GM23338 (cell line): ENCODE measurements around the gene METTL26. TPM values are rescaled to one million over a fixed set of nuclear protein-coding genes. Genes with fewer than 3 reads are reported as not detected.

Experiments used
- ATAC-seq: fragments of 200-7000 bp; cut with Tn5 transposase; 3 replicates; pipeline ENCODE4 v1.9.1; 2020
- DNase-seq: peaks from one replicate; pipeline ENCODE4 v3.0.0-alpha.2; 2015; ENCODE audit warnings: low spot score
- H2AFZ ChIP-seq: fragments of 200-600 bp; sonication (generic); 2 replicates; pipeline ENCODE4 v1.8.0; 2016; ENCODE audit warnings: antibody characterized with exemption, mild to moderate bottlenecking, moderate library complexity
- H3F3A ChIP-seq: fragments of 200-600 bp; sonication (generic); replicated peaks from 2 replicates; pipeline ENCODE4 v1.8.0; 2017; ENCODE audit warnings: antibody characterized with exemption, mixed run types, low read depth
- H3K27ac ChIP-seq: fragments of 200-600 bp; sonication (generic); 2 replicates; pipeline ENCODE4 v1.6.1; 2016; ENCODE audit warnings: low read depth
- H3K27me3 ChIP-seq: fragments of 200-600 bp; sonication (generic); 2 replicates; pipeline ENCODE4 v1.8.0; 2016; ENCODE audit warnings: mild to moderate bottlenecking, mixed run types, moderate library complexity; ENCODE audit not compliant: insufficient read depth
- H3K36me3 ChIP-seq: fragments of 200-600 bp; sonication (generic); 2 replicates; pipeline ENCODE4 v1.8.0; 2016; ENCODE audit warnings: mild to moderate bottlenecking; ENCODE audit not compliant: insufficient read depth
- H3K4me1 ChIP-seq: fragments of 200-600 bp; sonication (generic); 2 replicates; pipeline ENCODE4 v1.8.0; 2016; ENCODE audit warnings: mild to moderate bottlenecking, moderate library complexity; ENCODE audit not compliant: insufficient read depth
- H3K4me2 ChIP-seq: fragments of 200-600 bp; sonication (generic); 2 replicates; pipeline ENCODE4 v1.7.1; 2017; ENCODE audit warnings: mixed run types
- H3K4me3 ChIP-seq: fragments of 200-600 bp; sonication (generic); 2 replicates; pipeline ENCODE4 v1.6.1; 2016; ENCODE audit warnings: mixed run types
- H3K79me2 ChIP-seq: fragments of 200-600 bp; sonication (generic); replicated peaks from 2 replicates; pipeline ENCODE4 v1.8.0; 2017; ENCODE audit warnings: mild to moderate bottlenecking; ENCODE audit not compliant: insufficient read depth
- H3K9me2 ChIP-seq: fragments of 200-600 bp; sonication (generic); 2 replicates; pipeline ENCODE4 v1.8.0; 2017; ENCODE audit not compliant: insufficient read depth
- H4K20me1 ChIP-seq: fragments of 200-600 bp; sonication (generic); replicated peaks from 2 replicates; pipeline ENCODE4 v1.8.0; 2017; ENCODE audit warnings: mild to moderate bottlenecking; ENCODE audit not compliant: insufficient read depth
- H3K27ac Mint-ChIP-seq: 2 replicates; pipeline ENCODE4 v1.8.0; 2020; ENCODE audit warnings: inconsistent platforms, mild to moderate bottlenecking, moderate library complexity, mixed read lengths
- H3K27me3 Mint-ChIP-seq: 3 replicates; pipeline ENCODE4 v1.8.0; 2022; ENCODE audit warnings: low read depth, mild to moderate bottlenecking, moderate library complexity, mixed read lengths, inconsistent platforms; ENCODE audit not compliant: insufficient read depth, poor library complexity
- H3K36me3 Mint-ChIP-seq: 3 replicates; pipeline ENCODE4 v1.8.0; 2021; ENCODE audit warnings: low read depth, mild to moderate bottlenecking, inconsistent platforms, moderate library complexity, mixed read lengths
- H3K4me1 Mint-ChIP-seq: 3 replicates; pipeline ENCODE4 v1.8.0; 2020; ENCODE audit warnings: mild to moderate bottlenecking, inconsistent platforms, mixed read lengths
- H3K4me3 Mint-ChIP-seq: 3 replicates; pipeline ENCODE4 v1.8.0; 2021; ENCODE audit warnings: moderate library complexity, mild to moderate bottlenecking, inconsistent platforms, mixed read lengths
- H3K9me3 Mint-ChIP-seq: 3 replicates; pipeline ENCODE4 v1.8.0; 2020; ENCODE audit warnings: moderate library complexity, mild to moderate bottlenecking, inconsistent platforms, mixed read lengths
- CREB1 ChIP-seq: fragments of 250-450 bp; sonication (Bioruptor Pico); IDR thresholded peaks from 2 replicates; pipeline ENCODE4 v1.5.0; 2020; ENCODE audit warnings: low read depth, mild to moderate bottlenecking, moderate library complexity
- CTCF ChIP-seq, 2 experiments: fragments of 200-600 bp in 1 of 2; sonication (generic) in 1 of 2; conservative IDR thresholded peaks; 2 replicates each; pipeline versions ENCODE4 v1.5.1 to v1.6.1; 2016 to 2017; ENCODE audit warnings: antibody characterized with exemption in 2 of 2, low read depth in 2 of 2, mild to moderate bottlenecking in 2 of 2, moderate library complexity in 1 of 2
- ETS1 ChIP-seq: IDR thresholded peaks from 2 replicates; pipeline ENCODE4 v1.6.1; 2016; ENCODE audit warnings: antibody characterized with exemption
- EZH2 ChIP-seq: fragments of 200-600 bp; sonication (generic); IDR thresholded peaks from one replicate; pipeline ENCODE4 v1.8.0; 2017; ENCODE audit warnings: antibody characterized with exemption, mild to moderate bottlenecking, low read depth; ENCODE audit not compliant: unreplicated experiment
- EZH2phosphoT487 ChIP-seq: fragments of 200-600 bp; sonication (generic); IDR thresholded peaks from one replicate; pipeline ENCODE4 v1.8.1; 2018; ENCODE audit warnings: antibody characterized with exemption; ENCODE audit not compliant: unreplicated experiment
- JUNB ChIP-seq: IDR thresholded peaks from one replicate; pipeline ENCODE4 v1.6.1; 2016; ENCODE audit warnings: antibody characterized with exemption; ENCODE audit not compliant: unreplicated experiment
- NANOG ChIP-seq: IDR thresholded peaks from 2 replicates; pipeline ENCODE4 v1.6.1; 2016; ENCODE audit warnings: antibody characterized with exemption, borderline replicate concordance
- POLR2AphosphoS5 ChIP-seq: IDR thresholded peaks from 2 replicates; pipeline ENCODE4 v1.6.1; 2016; ENCODE audit warnings: antibody characterized with exemption, low read depth
- REST ChIP-seq: IDR thresholded peaks from one replicate; pipeline ENCODE4 v1.6.1; 2018; ENCODE audit warnings: antibody characterized with exemption; ENCODE audit not compliant: unreplicated experiment
- STAT1 ChIP-seq: IDR thresholded peaks from one replicate; pipeline ENCODE4 v1.6.1; 2016; ENCODE audit warnings: antibody characterized with exemption; ENCODE audit not compliant: unreplicated experiment
- ZNF114 ChIP-seq: fragments of 250-450 bp; sonication (Bioruptor Pico); IDR thresholded peaks from 2 replicates; pipeline ENCODE4 v1.5.0; 2020; ENCODE audit warnings: mild to moderate bottlenecking, moderate library complexity
- ZNF331 ChIP-seq: fragments of 250-450 bp; sonication (Bioruptor Pico); IDR thresholded peaks from 2 replicates; pipeline ENCODE4 v1.5.0; 2020; ENCODE audit warnings: low read depth, mild to moderate bottlenecking, moderate library complexity
- ZNF462 ChIP-seq: fragments of 250-450 bp; sonication (Bioruptor Pico); IDR thresholded peaks from 2 replicates; pipeline ENCODE4 v1.5.0; 2020; ENCODE audit warnings: mild to moderate bottlenecking, moderate library complexity
- polyA plus RNA-seq: library from polyadenylated mRNA; unstranded; fragments of >200 nt; fragmentation: Nextera tagmentation; extraction: Ambion mirVana; gene quantifications from 2 replicates; pipeline ENCODE4 v1.2.1, GENCODE V29; 2016
- total RNA-seq: library from RNA; depleted of rRNA; stranded (reverse); fragments of >200 nt; shearing (Covaris generic); gene quantifications from 2 replicates; pipeline ENCODE4 v1.2.3, GENCODE V29; 2014

Gene METTL26
- total and polyA plus RNA-seq, 2 experiments from 2014 or later, result 153 to 223 TPM

- H3K27ac Mint-ChIP-seq, result peak overlapping the region; percentile 89
- no peak overlapping the region for H3K4me3 ChIP-seq
- peak; percentile 37 for ATAC-seq
- H3F3A ChIP-seq, result no peaks in the 10 kb centered on the region
- H3K27ac ChIP-seq, result peak overlapping the region; percentile 74; the same call in 1 of the 2 replicates
- H3K79me2 ChIP-seq, result no peaks in the 10 kb centered on the region; the same call in 1 of the 2 replicates
- no peaks in the 10 kb centered on the region for H3K27me3 ChIP-seq
- H2AFZ ChIP-seq, result no peak overlapping the region
- no peak overlapping the region for H3K4me3 Mint-ChIP-seq
- H3K36me3 Mint-ChIP-seq, result no peaks in the 10 kb centered on the region; the same call in 2 of the 3 replicates
- H3K9me3 Mint-ChIP-seq, result no peaks in the 10 kb centered on the region
- peaks cover 16% of the 10 kb centered on the region for H3K27me3 Mint-ChIP-seq
- TF ChIP-seq ZNF331, result no peak
- TF ChIP-seq CTCF (conservative IDR thresholded peaks at IDR 0.05; ENCODE audit: low read depth in 2 of 2), result no peak
- TF ChIP-seq POLR2AphosphoS5, result no peak
- TF ChIP-seq JUNB, result no peak
- TF ChIP-seq ZNF114 (CRISPR knock-in tag), result no peak
- no peak for TF ChIP-seq CREB1 (CRISPR knock-in tag)
- no peak for TF ChIP-seq ZNF462 (CRISPR knock-in tag)
- no peak for TF ChIP-seq ETS1
- no peak for TF ChIP-seq STAT1
- TF ChIP-seq EZH2phosphoT487, result no peak
- no peak for TF ChIP-seq EZH2
- TF ChIP-seq REST, result no peak
- no peak for TF ChIP-seq NANOG
- H3K9me2 ChIP-seq, result no peaks in the 10 kb centered on the region
- H4K20me1 ChIP-seq, result no peaks in the 10 kb centered on the region
- peaks cover 12% of the 10 kb centered on the region for H3K4me1 Mint-ChIP-seq
- peaks cover 13% of the 10 kb centered on the region for H3K4me1 ChIP-seq
- H3K4me2 ChIP-seq, result peak overlapping the region; percentile 74
- no peaks in the 10 kb centered on the region for H3K36me3 ChIP-seq
- DNase-seq, result no peak
These were observed 6.3 kb downstream of the METTL26 start for GRCh38 chr16:629833-630248.
